GM19463 (cell line): ENCODE results near the gene ANGPTL4.
"Not testable (repeated sequence)": the region's sequence is repeated elsewhere in the genome, so short reads cannot be mapped to it uniquely, and the experiment has no call there.

Experiments
- ATAC-seq: cut with Tn5 transposase; IDR thresholded peaks from one replicate; pipeline ENCODE4 v1.9.1; 2021; ENCODE audit warnings: mild to moderate bottlenecking, moderate library complexity; ENCODE audit not compliant: unreplicated experiment

The ANGPTL4 gene

DNA sequence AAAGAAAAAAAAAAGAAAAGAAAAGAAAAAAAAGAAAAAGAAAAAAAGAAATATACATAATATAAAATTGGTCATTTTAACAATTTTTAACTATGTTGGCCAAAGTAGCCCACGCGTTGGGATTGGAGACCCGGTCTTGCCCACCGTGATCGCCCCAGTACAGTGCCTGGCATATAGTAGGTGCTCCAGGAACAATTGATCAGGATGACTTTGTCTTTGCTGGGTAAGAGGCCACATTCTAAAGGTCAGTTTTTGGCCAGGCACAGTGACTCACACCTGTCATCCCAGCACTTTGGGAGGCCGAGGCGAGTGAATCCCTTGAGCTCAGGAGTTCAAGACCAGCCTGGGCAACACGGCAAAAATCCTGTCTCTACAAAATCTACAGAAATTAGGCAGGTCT is 3.8 kb upstream of the ANGPTL4 start:
- no peak for ATAC-seq

DNA sequence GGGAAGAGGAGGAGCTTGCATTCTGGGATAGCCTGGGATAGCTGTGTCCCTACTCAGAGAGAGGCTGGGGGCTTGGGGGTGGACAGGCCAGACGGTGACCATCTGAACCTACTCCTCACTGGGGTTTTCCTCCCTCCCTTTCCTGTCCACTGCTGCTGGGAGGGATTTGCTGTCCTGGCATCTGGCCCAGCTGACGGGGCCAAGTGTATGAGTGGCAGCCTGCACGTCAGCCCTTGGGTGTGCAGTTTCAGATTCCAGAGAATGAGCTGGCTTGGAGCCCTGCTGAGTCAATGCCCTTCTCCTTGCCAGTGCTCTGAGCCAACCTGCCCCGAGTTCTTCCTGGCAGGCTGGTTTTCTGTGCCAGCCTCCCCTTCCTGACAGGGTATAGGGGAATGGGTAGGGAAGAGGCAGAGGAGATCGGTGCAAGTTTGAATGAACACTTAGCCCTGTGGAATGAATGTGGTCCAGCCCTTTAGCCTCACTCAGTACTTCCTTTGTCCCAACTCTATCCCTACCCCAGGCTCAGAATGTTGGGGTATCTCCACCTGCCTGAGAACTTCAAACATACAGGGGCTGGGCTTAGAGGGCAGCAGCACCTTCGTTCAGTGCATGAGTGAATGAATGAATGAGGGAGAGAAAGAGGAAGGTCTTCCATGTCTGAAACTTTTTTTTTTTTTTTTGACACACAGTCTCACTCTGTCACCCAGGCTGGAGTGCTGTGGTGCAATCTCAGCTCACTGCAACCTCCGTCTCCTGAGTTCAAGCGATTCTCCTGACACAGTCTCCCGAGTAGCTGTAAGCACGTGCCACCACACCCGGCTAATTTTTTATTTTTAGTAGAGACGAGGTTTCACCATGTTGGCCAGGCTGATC is 1.8 kb upstream of the ANGPTL4 start:
- ATAC-seq = no peak

DNA sequence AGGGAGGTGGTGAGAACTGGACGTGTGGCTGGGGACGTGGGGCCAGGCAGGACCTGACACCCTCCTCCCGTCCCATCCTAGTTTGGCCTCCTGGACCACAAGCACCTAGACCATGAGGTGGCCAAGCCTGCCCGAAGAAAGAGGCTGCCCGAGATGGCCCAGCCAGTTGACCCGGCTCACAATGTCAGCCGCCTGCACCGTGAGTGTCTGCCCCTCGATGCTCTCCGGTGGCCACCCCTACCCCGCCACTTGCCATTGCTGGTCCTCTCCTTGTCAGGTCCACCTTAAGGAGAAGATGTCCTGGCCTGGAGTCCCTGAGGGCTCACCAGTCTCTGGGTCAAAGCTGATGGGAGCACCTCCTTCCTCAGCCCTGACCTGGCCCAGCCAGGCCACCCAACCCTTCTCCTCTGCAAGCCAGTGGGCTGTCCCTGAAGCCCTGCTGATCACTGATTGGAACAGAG is 2.2 kb downstream of the ANGPTL4 start:
- ATAC-seq = no peak

DNA sequence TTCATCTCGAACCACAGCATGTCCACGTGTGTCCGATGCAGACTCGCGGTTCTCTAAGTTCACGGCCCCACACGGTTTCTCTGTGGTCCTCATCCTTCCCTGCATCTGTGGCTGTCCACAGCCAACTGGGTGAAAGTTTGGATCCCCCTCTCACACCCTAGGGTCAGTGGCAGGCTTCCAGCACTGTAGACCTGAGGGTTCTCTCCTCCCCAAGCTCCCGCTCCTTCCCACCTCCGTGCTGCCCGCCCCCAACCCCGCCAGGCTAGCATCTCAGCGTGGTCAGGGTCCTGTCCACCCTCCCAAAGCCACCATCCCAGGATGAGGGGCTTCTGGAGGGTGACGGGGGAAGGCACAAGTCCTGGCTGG is 3.0 kb downstream of the ANGPTL4 start:
- ATAC-seq = no peak

DNA sequence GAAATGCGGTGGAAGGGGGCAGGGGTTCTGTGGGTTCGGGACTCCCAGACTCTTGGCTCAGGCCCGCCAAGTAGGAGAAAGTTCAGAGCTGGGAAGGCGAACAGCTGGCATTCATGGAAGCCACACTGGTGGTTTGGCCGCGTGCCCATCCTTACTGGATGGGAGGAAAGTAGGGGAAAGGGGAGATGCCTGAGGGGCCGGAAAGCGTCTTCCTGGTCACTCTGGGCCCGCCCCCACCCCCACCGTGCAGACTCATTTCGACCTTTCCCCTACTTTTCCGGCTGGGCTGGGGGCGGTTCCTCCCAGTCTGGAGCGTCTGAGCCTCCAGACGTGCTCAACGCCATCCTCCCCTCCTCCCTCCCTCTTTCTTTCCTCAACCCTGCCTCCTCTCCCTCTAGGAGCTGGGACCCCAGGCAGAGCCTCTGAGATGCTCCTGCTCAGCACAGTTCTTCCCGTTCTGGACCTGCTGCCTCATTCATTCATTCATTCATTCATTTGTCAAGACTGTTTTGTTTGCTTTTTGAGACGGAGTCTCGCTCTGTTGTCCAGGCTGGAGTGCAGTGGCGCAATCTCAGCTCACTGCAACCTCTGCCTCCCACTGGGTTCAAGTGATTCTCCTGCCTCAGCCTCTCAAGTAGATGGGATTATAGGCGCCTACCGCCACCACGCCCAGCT is 3.5 kb downstream of the ANGPTL4 start:
- no peak for ATAC-seq

DNA sequence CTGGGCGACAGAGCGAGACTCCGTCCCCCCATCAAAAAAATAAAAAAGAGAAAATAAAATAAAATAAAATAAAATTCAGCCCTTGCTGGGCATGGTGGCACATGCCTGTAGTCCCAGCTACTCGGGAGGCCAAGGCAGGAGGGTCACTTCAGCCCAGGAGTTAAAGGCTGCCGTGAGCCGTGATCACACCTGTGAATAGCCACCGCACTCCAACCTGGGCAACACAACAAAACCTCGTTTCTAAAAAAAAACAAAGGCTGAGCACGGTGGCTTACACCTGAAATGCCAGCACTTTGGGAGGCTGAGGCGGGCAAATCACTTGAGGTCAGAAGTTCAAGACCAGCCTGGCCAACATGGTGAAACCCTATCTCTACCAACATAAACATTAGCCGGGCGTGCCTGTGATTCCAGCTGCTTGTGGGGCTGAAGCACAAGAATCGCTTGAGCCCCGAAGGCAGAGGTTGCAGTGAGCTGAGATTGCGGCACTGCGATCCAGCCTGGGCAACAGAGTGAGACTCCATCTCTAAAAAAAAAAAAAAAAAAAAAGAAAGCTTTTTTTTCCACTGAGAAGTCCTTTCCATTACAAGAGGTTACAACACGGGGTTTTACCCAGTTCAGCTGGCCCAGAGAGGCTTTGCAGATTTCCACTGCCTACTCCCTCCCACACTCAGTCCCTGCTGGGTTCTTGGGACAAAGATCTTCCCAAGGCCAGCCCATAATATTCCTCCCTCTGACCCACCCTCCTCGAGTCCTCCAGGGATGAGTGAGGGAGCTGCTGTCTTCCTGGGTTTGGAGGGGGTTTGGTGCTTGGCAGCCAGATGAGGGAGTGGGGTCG is 6.4 kb downstream of the ANGPTL4 start:
- ATAC-seq = no peak

DNA sequence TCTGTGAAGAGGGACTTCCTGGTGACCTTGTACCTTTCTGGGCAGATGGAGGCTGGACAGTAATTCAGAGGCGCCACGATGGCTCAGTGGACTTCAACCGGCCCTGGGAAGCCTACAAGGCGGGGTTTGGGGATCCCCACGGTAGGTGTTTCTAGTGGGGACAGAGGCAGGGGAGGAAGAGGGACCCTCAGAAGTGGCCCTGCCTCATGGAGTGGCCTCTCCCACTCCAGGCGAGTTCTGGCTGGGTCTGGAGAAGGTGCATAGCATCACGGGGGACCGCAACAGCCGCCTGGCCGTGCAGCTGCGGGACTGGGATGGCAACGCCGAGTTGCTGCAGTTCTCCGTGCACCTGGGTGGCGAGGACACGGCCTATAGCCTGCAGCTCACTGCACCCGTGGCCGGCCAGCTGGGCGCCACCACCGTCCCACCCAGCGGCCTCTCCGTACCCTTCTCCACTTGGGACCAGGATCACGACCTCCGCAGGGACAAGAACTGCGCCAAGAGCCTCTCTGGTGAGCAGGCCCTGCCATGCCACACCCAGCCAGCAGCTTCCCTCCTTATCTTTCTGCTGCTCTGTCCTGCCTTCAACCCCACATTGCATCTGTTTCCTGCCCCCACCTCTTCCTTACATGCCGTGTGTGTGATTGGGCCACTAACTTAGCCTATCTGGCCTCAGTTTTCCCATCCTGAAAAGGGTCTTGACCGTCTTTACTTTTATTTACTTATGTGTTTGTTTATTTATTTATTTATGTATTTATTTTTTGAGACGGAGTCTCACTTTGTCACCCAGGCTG is 7.3 kb downstream of the ANGPTL4 start:
- no peak for ATAC-seq

DNA sequence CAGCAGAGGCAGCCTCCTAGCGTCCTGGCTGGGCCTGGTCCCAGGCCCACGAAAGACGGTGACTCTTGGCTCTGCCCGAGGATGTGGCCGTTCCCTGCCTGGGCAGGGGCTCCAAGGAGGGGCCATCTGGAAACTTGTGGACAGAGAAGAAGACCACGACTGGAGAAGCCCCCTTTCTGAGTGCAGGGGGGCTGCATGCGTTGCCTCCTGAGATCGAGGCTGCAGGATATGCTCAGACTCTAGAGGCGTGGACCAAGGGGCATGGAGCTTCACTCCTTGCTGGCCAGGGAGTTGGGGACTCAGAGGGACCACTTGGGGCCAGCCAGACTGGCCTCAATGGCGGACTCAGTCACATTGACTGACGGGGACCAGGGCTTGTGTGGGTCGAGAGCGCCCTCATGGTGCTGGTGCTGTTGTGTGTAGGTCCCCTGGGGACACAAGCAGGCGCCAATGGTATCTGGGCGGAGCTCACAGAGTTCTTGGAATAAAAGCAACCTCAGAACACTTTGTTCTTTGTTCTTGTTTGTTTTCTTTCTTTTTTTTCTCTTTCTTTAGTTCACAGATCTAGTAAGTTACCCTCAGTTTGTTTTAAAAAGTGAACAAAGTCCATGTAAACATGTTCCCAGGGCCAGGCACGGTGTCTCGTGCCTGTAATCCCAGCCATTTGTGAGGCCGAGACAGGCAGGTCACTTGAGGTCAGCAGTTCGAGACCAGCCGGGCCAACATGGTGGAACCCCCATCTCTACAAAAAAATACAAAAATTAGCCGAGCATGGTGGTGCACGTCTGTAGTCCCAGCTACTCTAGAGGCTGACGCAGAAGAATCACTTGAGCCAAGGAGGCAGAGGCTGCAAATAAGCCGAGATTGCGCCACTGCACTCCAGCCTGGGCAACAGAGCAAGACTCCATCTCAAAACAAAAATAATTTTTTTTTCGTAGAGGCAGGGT is 10.2 kb downstream of the ANGPTL4 start:
- ATAC-seq = no peak

DNA sequence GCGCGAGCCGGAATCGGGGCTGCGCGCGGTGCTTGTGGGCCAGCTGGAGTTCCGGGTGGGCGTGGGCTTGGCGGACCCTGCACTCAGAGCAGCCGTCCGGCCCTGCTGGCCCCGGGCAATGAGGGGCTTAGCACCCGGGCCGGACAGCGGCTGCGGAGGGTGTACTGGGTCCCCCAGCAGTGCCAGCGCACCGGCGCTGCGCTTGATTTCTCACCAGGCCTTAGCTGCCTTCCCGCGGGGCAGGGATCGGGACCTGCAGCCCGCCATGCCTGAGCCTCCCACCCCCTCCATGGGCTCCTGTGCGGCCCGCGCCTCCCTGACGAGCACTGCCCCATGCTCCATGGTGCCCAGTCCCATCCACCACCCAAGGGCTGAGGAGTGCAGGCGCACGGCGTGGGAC is 11.8 kb downstream of the ANGPTL4 start:
- ATAC-seq = not testable (repeated sequence)

DNA sequence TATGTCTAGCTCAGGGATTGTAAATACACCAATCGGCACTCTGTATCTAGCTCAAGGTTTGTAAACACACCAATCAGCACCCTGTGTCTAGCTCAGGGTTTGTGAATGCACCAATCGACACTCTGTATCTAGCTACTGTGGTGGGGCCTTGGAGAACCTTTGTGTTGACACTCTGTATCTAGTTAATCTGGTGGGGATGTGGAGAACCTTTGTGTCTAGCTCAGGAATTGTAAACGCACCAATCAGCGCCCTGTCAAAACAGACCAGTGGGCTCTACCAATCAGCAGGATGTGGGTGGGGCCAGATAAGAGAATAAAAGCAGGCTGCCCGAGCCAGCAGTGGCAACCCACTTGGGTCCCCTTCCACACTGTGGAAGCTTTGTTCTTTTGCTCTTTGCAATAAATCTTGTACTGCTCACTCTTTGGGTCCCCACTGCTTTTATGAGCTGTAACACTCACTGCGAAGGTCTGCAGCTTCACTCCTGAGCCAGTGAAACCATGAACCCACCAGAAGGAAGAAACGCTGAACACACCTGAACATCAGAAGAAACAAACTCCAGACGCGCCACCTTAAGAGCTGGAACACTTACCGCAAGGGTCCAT is 12.5 kb downstream of the ANGPTL4 start:
- ATAC-seq = not testable (repeated sequence)

DNA sequence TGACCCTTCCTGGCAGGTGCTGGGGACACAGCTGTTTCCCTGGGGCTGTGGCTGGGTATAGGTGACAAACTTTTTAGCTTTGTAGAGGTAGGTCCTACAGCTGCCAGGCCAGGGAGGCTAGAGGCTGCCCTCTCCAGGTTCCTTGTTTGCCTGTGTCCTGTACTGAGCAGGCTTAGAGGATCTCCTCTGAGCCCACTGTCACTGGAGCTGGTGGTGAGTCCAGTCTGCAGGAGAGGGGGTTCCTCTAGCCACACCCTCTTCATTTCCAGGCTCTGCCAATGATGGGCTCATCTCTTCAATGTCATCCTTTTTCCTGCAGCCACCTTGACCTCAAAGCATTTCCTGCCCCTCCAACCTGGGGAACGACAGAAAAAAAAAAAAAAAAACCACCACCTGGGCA is 13.6 kb downstream of the ANGPTL4 start:
- ATAC-seq = no peak

DNA sequence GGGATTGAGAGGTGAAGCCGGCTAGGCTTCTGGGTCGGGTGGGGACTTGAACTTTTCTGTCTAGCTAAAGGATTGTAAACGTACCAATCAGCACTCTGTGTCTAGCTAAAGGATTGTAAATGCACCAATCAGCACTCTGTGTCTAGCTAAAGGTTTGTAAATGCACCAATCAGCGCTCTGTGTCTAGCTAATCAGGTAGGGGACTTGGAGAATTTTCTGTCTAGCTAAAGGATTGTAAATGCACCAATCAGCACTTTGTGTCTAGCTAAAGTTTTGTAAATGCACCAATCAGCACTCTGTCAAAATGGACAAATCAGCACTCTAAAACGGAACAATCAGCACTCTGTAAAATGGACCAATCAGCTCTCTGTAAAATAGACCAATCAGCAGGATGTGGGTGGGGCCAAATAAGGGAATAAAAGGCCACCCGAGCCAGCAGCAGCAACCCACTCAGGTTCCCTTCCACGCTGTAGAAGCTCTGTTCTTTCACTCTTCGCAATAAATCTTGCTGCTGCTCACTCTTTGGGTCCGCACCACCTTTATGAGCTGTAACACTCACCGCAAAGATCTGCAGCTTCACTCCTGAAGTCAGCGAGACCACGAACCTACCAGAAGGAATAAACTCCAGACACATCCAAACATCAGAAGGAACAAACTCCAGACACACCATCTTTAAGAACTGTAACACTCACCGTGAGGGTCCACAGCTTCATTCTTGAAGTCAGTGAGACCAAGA is 15.4 kb downstream of the ANGPTL4 start:
- ATAC-seq = not testable (repeated sequence)

DNA sequence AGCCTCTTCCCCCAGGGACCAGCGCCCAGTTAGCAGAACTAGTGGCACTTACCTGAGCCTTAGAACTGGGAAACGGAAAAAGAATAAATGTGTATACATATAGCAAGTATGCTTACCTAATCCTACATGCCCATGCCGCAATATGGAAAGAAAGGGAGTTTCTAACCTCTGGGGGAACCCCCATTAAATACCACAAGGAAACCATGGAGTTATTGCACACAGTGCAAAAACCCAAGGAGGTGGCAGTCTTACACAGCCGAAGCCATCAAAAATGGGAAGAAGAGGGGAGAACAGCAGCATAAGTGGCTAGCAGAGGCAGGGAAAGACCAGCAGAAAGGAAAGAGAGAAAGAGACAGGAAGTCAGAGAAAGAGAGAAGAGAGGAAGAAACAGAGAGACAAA is 20.6 kb downstream of the ANGPTL4 start:
- ATAC-seq = not testable (repeated sequence)

DNA sequence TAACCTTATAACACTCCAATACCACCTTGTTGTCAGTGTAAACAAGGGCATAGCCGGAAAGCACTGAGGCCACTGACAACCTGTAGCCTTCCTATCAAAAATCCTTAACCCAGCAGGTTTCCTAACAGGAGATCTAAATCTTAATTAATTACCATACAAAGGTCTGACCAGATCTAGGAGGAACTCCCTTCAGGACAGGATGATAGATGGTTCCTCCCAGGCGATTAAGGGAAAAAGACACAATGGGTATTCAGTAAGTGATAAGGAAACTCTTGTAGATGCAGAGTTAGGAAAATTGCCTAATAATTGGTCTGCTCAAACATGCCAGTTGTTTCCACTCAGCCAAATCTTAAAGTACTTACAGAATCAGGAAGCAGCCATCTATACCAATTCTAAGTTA is 21.1 kb downstream of the ANGPTL4 start:
- not testable (repeated sequence) for ATAC-seq

DNA sequence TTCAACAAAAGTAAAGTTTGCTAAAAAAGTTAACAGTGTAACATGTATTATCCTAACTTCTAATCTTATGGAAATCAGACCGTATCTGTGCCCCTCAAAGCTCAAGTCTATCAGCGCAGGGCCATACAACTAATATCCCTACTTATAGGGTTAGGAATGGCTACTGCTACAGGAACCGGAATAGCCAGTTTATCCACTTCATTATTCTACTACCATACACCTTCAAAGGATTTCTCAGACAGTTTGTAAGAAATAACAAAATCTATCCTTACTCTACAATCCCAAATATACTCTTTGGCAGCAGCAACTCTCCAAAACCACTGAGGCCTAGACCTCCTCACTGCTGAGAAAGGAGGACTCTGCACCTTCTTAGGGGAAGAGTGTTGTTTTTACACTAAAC is 21.6 kb downstream of the ANGPTL4 start:
- ATAC-seq = not testable (repeated sequence)

DNA sequence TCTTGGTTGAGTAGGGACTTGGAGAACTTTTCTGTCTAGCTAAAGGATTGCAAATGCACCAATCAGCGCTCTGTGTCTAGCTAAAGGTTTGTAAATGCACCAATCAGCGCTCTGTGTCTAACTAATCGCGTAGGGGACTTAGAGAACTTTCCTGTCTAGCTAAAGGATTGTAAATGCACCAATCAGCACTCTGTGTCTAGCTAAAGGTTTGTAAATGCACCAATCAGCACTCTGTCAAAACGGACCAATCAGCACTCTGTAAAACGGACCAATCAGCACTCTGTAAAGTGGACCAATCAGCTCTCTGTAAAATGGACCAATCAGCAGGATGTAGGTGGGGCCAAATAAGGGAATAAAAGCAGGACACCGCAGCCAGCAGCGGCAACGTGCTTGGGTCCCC is 22.5 kb downstream of the ANGPTL4 start:
- not testable (repeated sequence) for ATAC-seq

DNA sequence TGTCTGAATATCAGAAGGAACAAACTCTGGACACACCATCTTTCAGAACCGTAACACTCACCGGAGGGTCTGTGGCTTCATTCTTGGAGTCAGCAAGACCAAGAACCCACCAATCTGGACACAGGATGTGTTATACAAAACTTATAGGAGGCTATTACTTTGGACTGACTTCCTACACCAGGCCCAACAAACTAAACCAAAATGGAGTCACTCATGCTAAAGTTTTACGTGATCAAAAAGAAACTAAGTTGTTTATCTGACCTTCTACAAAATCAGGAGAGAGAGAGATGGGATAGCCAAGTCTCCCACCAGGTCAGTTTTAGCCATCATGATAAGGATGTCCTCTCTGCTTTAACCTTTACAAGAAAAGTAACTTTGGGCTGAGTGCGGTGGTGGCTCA is 23.0 kb downstream of the ANGPTL4 start:
- ATAC-seq = no peak
